Adipocyte (in vitro differentiated cells): ENCODE results near the gene TAF8.
"Not testable (repeated sequence)": the region's sequence is repeated elsewhere in the genome, so short reads cannot be mapped to it uniquely, and the experiment has no call there.

Experiments
- DNase-seq: peaks from one replicate; pipeline ENCODE4 v3.0.0-alpha.2; 2015; ENCODE audit warnings: low read depth
- H3K27me3 ChIP-seq: replicated peaks from 2 replicates; pipeline ENCODE4 v1.7.0; 2013; ENCODE audit warnings: mild to moderate bottlenecking, low read length, moderate library complexity; ENCODE audit not compliant: control insufficient read depth, insufficient read depth
- H3K36me3 ChIP-seq: 2 replicates; pipeline ENCODE4 v1.7.0; 2013; ENCODE audit warnings: low read length, mild to moderate bottlenecking, moderate library complexity; ENCODE audit not compliant: control insufficient read depth, insufficient read depth, severe bottlenecking
- H3K4me1 ChIP-seq: 2 replicates; pipeline ENCODE4 v1.7.0; 2013; ENCODE audit warnings: mild to moderate bottlenecking, low read length, moderate library complexity; ENCODE audit not compliant: control insufficient read depth, insufficient read depth
- H3K4me3 ChIP-seq: 2 replicates; pipeline ENCODE4 v1.7.0; 2013; ENCODE audit warnings: mild to moderate bottlenecking, low read length, moderate library complexity
- H3K9ac ChIP-seq: 2 replicates; pipeline ENCODE4 v1.7.0; 2013; ENCODE audit warnings: mild to moderate bottlenecking, low read length, moderate library complexity
- H3K9me3 ChIP-seq: 2 replicates; pipeline ENCODE4 v1.7.0; 2013; ENCODE audit warnings: mild to moderate bottlenecking, low read length, moderate library complexity; ENCODE audit not compliant: control insufficient read depth

Gene TAF8, protein sequence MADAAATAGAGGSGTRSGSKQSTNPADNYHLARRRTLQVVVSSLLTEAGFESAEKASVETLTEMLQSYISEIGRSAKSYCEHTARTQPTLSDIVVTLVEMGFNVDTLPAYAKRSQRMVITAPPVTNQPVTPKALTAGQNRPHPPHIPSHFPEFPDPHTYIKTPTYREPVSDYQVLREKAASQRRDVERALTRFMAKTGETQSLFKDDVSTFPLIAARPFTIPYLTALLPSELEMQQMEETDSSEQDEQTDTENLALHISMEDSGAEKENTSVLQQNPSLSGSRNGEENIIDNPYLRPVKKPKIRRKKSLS

GRCh38 chr6:42050297-42051267 is at the start of gene TAF8:
Gene TAF8 (plus strand): TSS chr6:42050524. CDS start chr6:42050542, 18 bp downstream.
- H3K4me3 ChIP-seq: peak within 1 kb of the TSS; percentile 91
- H3K9me3 ChIP-seq: no peaks in the 10 kb centered on the region
- peak; percentile 96 for DNase-seq
- peak within 1 kb of the TSS; percentile 94 for H3K9ac ChIP-seq
- H3K36me3 ChIP-seq: peaks cover 24% of the 10 kb centered on the region
- no peaks in the 10 kb centered on the region for H3K27me3 ChIP-seq
- peaks cover 69% of the 10 kb centered on the region for H3K4me1 ChIP-seq

- H3K9ac ChIP-seq: no peak overlapping the region
- DNase-seq: no peak
- H3K36me3 ChIP-seq: no peaks in the 10 kb centered on the region
These were observed 48.8 kb upstream of the TAF8 start for GRCh38 chr6:42001506-42001905.

DNA sequence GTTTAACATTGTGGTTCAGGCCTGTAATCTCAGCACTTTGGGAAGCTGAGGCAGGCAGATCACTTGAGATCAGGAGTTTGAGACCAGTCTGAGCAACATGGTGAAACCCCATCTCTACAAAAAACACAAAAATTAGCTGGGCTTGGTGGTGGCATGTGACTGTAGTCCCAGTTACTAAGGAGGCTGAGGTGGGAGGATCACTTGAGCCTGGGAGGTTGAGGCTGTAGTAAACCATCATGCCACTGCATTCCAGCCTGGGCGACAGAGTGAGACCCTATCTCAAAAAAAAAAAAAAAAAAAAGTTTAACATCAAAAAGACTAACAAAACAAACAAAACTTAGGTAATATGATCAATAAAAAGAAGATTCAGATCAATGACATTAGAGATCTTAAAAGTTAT is 46.7 kb upstream of the TAF8 start:
- not testable (repeated sequence) for DNase-seq, H3K9ac ChIP-seq, H3K9me3 ChIP-seq, H3K4me1 ChIP-seq, H3K4me3 ChIP-seq, H3K36me3 ChIP-seq, H3K27me3 ChIP-seq

More at GRCh38 chr6:42001506-42001905, 48.8 kb upstream of the TAF8 start:
- no peaks in the 10 kb centered on the region for H3K9me3 ChIP-seq
- H3K27me3 ChIP-seq: no peaks in the 10 kb centered on the region
- H3K4me3 ChIP-seq: no peak overlapping the region
- no peaks in the 10 kb centered on the region for H3K4me1 ChIP-seq

DNA sequence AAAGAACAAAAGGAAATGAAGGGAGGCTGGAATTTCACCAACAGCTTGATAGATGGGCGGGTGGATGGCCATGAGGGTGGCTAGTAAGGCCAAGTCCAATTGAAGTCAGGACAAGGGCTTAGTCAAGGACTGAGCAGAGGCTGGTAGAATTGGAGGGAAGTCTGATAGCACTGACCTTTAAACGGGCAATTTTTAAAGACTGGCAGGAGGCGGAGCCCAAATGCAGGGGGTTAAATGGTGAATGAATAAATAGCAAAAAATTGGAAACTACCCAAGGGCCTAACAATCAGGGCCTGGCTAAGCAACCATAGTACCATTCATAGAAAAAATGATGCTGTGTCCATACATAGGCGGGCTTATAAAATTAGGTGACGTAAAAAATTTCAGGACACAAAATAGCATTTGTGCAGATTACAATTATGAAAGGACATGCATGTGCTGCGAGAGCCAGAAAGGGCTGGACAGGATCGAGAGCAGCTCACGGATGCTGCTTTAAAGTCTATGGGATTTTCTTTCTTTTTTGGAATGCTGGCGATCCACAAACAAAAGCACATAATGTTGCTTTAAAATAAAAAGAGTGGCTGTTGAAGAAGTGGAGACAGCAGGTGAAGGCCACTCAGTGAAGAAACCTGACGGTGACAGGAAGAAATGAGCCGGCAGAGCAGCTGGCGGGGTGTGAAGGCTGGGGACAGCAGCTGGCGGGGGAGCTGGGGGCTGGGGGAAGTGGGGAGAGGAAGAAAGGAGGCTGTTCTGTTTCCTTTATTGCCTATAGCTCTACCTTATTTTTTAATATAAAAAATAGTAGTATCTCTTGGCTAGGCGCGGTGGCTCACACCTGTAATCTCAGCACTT is 42.8 kb upstream of the TAF8 start:
- no peaks in the 10 kb centered on the region for H3K9me3 ChIP-seq
- no peaks in the 10 kb centered on the region for H3K36me3 ChIP-seq
- H3K9ac ChIP-seq: no peak overlapping the region
- no peak for DNase-seq
- H3K4me3 ChIP-seq: no peak overlapping the region
- no peaks in the 10 kb centered on the region for H3K27me3 ChIP-seq
- peaks cover 7% of the 10 kb centered on the region for H3K4me1 ChIP-seq

- H3K4me3 ChIP-seq, H3K27me3 ChIP-seq, DNase-seq, H3K36me3 ChIP-seq, H3K9ac ChIP-seq, H3K9me3 ChIP-seq: not testable (repeated sequence)
- H3K4me1 ChIP-seq: peaks cover 12% of the 10 kb centered on the region
These were observed 42.2 kb upstream of the TAF8 start for GRCh38 chr6:42008138-42008528.

DNA sequence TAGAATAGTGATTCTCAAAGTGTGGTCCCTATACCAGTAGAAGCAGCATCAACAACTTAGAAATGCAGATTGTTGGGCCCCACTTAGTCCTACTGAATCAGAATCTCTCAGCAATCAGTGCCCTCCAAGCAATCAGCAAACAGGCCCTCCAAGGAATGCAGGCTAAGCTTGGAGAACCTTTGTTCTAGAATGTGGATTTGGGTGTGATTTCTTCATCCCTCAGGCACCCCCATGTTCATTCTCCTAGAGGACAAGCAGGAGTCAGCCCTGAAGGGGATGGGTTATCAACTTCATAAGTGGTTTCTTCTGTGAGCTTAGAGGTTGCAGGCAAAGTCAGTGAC is 40.5 kb upstream of the TAF8 start:
- Histone ChIP-seq H3K9ac (no peak overlapping the region), H3K36me3 (no peaks in the 10 kb centered on the region), H3K4me1 (peaks cover 12% of the 10 kb centered on the region), H3K4me3 (no peak overlapping the region), H3K9me3 (no peaks in the 10 kb centered on the region), H3K27me3 (no peaks in the 10 kb centered on the region)
- no peak for DNase-seq

- no peak for DNase-seq
- H3K9me3 ChIP-seq: no peaks in the 10 kb centered on the region
- H3K27me3 ChIP-seq: no peaks in the 10 kb centered on the region
- H3K36me3 ChIP-seq: no peaks in the 10 kb centered on the region
- no peak overlapping the region for H3K9ac ChIP-seq
- H3K4me3 ChIP-seq: no peak overlapping the region
- peaks cover 12% of the 10 kb centered on the region for H3K4me1 ChIP-seq
These were observed 40.0 kb upstream of the TAF8 start for GRCh38 chr6:42010185-42010891.

- Histone ChIP-seq H3K9ac (no peak overlapping the region), H3K36me3 (no peaks in the 10 kb centered on the region), H3K9me3 (no peaks in the 10 kb centered on the region), H3K27me3 (no peaks in the 10 kb centered on the region), H3K4me3 (no peak overlapping the region), H3K4me1 (peaks cover 12% of the 10 kb centered on the region)
- no peak for DNase-seq
These were observed 39.4 kb upstream of the TAF8 start for GRCh38 chr6:42010909-42011308.

DNA sequence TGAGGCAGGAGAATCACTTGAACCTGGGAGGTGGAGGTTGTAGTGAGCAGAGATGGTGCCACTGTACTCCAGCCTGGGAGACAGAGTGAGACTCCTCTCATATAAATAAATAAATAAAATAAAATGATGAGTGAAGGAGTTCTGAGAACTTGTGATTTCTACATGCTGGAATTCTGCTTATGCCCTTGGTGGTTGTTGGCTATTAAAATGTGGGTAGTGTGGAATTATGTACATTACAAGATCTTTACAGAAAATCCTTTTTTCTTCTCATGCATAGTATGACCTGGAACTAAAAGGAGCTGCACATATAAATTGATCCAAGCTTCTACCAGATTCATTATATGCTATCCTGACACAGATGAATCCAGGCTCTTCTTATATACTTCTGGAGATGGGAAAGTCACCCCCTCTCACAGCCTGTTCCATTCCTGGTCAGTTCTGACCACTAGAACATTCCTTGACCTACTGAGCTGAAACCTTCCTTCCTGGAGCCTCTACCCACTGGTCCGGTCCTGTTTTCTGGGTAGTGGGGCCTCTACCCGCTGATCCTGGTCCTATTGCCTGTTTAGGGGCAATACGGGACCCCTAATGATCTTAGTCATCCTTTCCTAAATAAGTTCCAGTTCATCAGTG is 37.7 kb upstream of the TAF8 start:
- Histone ChIP-seq H3K9me3 (no peaks in the 10 kb centered on the region), H3K4me3 (no peak overlapping the region), H3K4me1 (peaks cover 22% of the 10 kb centered on the region), H3K9ac (no peak overlapping the region), H3K36me3 (no peaks in the 10 kb centered on the region), H3K27me3 (no peaks in the 10 kb centered on the region)
- peak; percentile 51 for DNase-seq

DNA sequence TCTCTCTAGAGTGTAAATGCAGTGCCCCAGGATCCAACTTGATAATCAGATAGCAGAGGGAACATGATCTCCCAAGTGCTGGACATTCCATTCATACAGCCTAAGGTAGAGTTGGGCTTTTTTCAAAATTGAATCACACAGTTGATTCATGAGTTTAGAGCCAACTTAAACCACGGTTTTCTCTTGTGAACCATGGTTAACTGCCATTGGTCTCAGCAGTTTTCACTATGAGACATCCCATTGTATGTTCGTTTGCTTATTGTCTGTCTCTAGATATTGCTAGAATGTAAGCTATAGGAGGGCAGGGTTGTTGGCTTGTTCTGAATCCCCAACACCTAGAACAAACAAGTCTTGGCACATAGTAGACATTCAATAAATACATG is 37.2 kb upstream of the TAF8 start:
- DNase-seq: peak; percentile 64
- no peaks in the 10 kb centered on the region for H3K9me3 ChIP-seq

More for the DNA sequence above, 37.2 kb upstream of the TAF8 start:
- no peak overlapping the region for H3K4me3 ChIP-seq
- no peak overlapping the region for H3K9ac ChIP-seq
- no peaks in the 10 kb centered on the region for H3K36me3 ChIP-seq
- peaks cover 23% of the 10 kb centered on the region for H3K4me1 ChIP-seq
- no peaks in the 10 kb centered on the region for H3K27me3 ChIP-seq
